AG20443 (cell line): ENCODE data around the gene CD164.
"Not testable (repeated sequence)": the region's sequence is repeated elsewhere in the genome, so short reads cannot be mapped to it uniquely, and the experiment has no call there.

Experiments used
- DNase-seq: peaks from one replicate; pipeline ENCODE4 v3.0.0; 2012; ENCODE audit warnings: low spot score, mixed read lengths

The CD164 gene

DNA sequence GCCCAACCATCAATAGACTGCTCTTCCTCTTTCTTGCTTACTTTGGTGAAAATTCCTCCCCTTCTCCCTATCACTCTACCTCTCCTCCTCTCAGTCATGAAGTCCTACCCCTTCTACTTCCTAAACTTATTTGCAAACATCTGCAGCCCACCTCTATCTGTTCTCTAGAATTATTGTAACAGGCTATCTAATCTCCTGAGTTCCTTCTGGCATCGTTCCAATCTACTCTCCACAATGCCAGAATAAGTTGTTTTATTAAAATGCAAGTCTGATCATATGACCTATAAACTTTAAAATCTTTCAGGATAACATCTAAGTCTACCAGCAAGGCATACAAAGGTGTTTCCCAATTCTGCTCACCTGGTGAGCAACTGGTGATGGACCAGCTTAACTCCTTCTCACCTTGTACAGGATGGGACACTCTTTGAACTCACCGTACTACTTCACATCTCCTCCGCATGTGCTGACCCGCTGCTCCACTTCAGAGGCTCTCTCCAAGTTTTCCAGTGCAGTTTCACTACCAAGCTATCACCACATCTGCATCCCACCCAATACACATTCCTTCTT is 7.9 kb downstream of the CD164 start:
- DNase-seq, result no peak

DNA sequence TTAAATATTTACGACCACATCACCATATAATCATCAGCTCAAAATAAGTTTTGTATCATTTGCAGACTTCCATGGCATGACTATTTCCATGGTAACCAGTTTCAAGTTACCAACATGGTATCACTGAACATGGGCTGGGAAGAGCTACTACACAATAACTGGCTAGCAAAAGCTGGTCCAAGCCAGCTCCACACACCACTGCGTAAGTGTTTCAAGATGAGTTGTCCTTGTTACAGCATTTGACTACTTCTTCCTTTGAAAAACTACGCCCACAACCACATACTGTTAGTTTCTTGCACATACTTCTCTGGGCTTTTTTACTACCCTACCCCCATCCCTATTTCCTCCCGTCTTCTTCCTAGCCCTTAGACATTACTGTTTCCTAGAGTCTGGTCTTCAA is 8.5 kb downstream of the CD164 start:
- no peak for DNase-seq

DNA sequence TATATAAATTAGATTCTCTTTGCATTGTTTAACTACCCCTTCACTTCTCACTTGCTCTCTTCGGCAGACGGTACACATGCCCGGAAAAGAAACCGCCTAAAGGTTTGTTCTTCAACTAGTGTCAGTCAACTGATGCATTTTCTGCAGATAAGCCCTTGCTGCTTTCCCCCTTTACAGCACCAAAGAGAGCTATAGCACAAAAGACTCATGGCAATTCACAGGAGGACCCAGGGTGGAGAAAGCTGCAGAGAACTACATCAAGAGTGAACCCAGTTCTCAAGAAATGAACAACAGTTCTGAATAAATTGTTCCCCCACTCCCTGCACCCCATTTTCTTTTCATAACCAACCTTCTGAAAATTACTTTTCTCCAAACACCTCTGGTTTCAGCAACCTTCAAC is 8.9 kb downstream of the CD164 start:
- no peak for DNase-seq

- DNase-seq, result no peak
These were observed 10.1 kb downstream of the CD164 start for GRCh38 chr6:109372130-109372529.

DNA sequence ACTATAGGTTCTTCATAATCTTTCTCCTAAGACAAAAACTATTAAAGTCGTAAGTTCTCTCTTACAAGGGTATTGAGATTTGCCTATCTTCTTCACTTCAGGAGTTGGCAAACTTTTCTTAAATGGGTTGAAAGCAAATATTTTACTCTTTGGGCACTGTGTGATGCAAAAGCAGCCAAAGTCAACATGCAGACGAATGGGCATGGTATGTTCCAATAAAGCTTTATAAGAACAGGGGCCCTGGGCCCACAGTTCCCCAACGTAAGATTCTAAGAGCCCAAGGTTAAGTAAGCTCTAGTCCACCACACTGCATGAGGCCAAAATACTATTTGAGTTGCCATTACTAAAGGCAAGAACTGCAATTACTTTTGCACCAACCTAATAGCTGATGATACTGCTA is 11.5 kb downstream of the CD164 start:
- DNase-seq, result no peak

DNA sequence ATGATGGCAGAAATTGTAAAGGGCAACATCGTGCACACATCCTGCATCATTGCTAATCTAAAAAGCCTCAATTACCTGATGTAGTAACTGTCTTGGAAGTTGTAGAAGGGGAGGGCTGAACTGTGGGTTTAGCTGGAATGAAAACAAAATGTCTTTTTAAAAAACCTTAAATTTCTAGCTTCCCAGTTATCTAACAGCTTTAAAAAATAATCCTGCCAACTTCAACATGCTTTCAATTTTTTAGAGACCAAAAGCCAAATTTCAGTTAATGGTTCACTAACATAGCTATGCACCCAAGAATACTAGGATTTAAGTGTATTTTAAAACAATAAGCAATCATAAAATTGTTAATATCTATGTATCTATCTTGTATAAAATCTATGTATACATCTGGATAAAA is 11.9 kb downstream of the CD164 start:
- no peak for DNase-seq

DNA sequence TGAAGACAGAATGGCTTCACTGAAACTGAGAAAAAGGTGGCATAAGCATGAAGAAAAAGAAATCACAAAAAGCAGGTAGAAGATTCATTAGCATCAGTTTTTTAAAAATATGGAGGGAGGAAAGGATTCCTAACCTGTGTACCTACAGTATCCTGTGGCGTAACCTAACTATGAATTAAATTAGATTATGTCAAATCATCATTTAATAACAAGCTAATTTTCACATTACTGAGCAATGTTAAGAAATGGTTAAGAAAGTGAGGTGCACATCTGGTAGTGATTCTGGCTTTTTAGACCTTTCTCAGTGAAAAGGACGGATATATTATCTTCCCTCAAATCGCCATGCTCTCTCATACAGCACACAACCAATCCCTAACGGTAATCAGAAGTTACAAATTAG is 12.5 kb downstream of the CD164 start:
- no peak for DNase-seq

DNA sequence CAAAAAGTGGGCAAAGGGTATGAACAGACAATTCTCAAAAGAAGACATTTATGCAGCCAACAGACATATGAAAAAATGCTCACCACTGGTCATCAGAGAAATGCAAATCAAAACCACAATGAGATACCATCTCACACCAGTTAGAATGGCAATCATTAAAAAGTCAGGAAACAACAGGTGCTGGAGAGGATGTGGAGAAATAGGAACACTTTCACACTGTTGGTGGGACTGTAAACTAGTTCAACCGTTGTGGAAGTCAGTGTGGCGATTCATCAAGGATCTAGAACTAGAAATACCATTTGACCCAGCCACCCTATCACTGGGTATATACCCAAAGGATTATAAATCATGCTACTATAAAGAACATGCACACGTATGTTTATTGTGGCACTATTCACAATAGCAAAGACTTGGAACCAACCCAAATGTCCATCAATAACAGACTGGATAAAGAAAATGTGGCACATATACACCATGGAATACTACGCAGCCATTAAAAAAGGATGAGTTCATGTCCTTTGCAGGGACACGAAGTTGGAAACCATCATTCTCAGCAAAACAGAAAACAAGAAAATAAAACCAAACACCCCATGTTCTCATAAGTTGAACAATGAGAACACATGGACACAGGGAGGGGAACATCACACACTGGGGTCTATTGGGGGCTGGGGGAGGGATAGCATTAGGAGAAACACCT is 17.7 kb downstream of the CD164 start:
- not testable (repeated sequence) for DNase-seq

- DNase-seq, result no peak
These were observed 18.5 kb downstream of the CD164 start for GRCh38 chr6:109363753-109364152.

GRCh38 chr6:109362102-109362884 is 20.0 kb downstream of the CD164 start:
- DNase-seq, result no peak

DNA sequence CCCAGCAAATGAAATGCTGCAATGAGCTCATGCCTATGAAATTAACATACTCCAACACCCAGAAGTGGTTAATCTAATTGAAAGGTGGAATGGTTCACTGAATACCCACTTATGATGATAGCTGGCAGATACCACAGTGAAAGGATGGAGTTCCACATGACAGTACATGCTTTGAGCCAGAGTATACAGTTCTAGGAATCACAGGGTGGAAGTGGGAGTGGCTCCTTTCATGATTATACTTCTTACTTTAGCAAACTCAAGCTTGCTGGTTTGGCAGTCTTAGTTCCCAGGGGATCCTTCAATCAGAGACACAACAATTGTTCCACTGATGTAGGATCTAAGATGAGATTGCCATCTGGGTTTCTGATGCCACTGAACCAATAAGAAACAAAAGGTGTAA is 21.5 kb downstream of the CD164 start:
- no peak for DNase-seq

DNA sequence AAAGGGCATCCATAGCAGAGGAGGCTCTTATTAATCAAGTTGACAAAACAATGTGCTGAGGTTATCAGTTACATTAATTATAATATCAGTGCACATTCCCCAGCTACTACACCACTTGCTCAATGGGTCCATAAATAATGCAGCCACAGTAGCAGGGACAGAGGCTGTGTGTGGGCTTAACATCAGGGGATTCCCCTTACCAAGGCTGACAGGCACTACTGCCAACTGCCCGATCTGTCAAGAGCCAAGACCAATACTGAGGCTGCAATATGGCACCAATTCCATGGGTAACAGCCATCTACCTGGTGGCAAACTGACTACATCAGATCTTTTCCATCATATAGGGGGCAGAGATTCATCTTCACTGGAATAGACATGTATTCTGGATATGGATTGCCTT is 22.0 kb downstream of the CD164 start:
- DNase-seq, result no peak

DNA sequence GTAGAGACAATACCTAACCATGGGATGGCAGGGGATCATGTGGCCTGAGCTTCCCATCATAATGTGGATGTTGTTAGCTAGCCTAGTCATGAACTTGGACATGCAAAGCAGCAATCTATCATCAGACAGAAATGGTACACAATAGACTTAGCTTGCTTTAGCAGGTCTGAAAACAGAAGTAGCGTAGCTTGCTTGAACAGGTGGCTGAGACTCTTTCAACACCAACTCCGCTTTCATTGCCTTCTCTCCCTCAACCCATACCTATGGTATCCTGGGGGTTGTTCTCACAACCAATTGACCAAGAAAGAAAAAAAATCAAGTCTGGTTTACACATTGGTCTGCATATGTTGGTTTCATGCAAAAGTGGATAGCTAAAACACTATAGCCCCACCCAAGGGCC is 23.0 kb downstream of the CD164 start:
- DNase-seq, result no peak

GRCh38 chr6:109358204-109358603 is 24.1 kb downstream of the CD164 start:
- DNase-seq, result no peak

- DNase-seq, result no peak
These were observed 26.0 kb downstream of the CD164 start for GRCh38 chr6:109356237-109356636.

DNA sequence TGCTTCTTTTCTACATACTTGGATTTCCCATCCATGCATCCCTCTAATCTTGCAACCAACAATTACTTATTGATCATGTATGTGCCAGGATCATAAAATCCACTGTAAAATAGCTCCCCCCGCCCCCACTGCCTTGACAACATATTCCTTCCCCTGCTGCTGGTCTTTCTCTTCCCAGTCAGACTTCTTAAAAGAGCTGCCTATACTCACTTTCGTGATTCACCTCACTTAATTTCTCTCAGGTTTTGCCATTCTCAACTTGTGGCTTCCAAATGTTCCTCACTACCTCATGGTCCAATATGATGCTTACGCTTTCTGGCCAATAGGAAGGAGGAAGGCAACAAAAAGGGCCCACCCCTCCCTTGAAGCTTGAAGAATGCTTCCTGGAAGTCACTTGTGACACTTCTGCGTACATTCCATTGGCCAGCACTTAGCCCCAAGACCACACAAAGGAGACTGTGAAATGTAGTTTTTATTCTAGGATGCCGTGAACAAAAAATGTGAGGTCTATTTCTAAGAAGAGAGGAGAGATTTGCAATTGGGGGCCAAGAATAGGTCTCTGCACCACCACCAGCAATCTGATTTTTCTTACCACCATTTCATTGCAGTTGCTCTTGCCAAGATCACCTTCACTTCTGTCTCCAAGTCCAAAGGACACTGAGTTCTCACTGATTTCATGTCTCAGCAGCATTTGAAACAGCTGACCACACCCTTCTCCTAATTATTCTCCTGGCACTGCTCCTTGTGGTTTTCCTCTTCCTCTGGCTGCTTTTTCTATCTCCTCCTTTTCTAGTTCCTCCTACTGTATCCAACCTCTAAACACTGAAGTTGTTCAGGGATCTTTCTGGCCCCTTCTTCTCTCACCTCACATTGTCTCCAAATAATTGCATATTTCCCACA is 30.8 kb downstream of the CD164 start:
- peak; percentile 57 for DNase-seq

GRCh38 chr6:109349419-109349987 is 32.8 kb downstream of the CD164 start:
- peak; percentile 80 for DNase-seq

DNA sequence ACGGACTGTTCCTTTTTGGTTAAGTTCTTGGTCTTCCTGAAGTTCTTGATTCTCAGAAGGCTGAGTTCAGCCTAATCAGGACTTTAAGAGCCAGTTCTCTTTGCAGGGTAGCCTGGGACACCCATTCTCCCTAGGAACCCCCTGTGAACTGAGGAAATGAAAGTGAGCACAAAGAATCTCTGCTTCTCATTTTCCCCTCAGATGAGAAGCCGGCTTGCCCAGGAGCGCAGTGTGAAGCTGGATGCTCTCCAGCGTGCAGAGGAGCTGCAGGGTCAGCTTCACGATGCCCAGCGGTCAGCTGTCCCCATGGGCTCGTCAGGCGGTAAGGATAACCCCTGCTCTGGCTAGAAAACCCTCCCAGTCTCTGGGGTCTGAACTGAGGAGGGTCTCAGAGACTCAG is 34.0 kb downstream of the CD164 start:
- no peak for DNase-seq

DNA sequence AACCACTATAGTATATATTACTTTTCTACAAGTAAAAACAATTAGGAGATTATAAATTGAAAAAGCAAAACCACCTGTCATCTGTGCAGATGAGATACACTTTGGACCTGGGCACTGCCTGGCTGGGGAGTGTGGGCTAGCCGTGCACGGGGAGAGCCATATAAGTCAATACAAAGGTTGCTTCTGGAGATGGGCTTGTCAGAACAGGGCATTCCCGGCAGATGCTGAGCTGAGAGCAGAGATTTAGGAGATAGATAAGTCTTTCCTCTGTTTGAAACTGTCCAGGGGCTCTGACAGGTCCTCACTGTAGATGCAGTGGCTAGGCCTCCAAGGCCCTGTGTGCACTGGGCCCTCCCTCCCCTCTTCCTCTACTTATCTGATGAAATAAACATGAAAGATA is 34.5 kb downstream of the CD164 start:
- no peak for DNase-seq

- no peak for DNase-seq
These were observed 36.3 kb downstream of the CD164 start for GRCh38 chr6:109345986-109346385.

DNA sequence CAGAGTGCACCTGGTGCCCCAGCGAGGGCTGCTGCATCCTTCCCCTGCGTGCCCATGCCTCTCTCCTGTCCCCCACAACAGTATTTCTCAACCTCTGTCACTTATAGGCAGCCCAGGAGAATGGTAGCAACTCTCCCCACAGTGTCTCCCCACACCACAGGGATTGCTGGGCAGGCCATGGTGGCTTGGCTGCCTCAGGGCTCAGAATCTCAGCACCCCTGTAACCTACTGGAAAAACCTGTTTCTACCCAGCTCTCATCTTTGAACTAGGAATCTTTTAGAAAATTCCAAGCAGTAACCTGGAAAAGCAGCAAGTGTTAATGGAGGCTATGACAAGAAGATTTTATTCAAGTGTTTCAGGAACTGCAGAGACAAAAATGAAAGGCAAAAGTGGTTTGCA is 38.0 kb downstream of the CD164 start:
- DNase-seq, result no peak

DNA sequence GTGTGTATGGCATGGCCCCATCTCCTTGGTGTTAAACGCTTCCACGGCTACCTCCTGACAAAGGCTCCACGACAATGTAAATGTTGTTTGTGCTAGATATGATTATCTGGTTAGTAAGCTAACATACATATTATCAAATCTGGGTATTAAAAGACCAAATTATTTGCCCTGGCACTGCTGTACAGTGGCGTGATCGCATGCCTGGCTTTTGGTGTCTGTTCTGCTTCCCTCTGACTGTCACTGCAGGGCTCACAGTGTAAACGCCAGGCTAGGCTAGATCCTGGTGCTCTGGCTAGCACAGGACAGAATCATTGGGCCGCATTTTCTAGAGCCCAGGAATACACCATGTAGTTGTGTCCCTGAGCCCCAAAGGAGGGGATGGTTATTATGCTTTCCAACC is 38.7 kb downstream of the CD164 start:
- DNase-seq, result no peak
